Right lobe of liver (tissue), 4 donors: ENCODE data around the gene PAK4.

Experiments
- CTCF ChIP-seq, 4 donors: fragments of 200-600 bp in 3 of 4; fragments of 450-650 bp in 1 of 4; IDR thresholded peaks; one replicate each; pipeline versions ENCODE4 v1.5.1 to v1.8.0; 2016 to 2022; ENCODE audit warnings: antibody characterized with exemption in 4 of 4, mild to moderate bottlenecking in 2 of 4
- POLR2A ChIP-seq: fragments of 450-650 bp; IDR thresholded peaks from one replicate; pipeline ENCODE4 v1.6.1; 2017; ENCODE audit warnings: antibody characterized with exemption, mild to moderate bottlenecking
- donor health status: DM: no; HTN: no; CAD: no.
- donor health status: DM: no; HTN: no; CAD: no.
- donor health status: DM: no; HTN: yes; CAD: no.

DNA sequence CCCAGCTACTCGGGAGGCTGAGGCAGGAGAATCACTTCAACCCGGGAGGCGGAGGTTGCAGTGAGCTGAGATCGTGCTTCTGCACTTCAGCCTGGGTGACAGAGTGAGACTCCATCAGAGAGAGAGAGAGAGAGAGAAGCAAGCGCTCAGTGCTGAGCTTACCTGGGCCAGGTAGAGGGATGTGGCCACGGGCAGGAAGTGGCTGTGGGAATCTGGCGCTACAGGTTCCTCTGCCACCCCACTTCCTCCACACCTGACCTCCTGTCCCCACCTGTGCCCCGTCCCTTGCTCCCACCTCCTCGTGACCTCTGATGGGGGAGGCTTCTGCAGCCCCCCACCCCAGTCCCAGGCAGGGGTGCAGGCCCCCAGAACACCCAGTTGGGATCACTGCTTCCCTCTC, 70.2 kb downstream of the PAK4 start:
- no peak for TF ChIP-seq CTCF (IDR thresholded peaks at IDR 0.05)
- no peak for TF ChIP-seq POLR2A
